GM21786 (cell line): ENCODE data around the gene SSX1.
"Not testable (repeated sequence)": the region's sequence is repeated elsewhere in the genome, so short reads cannot be mapped to it uniquely, and the experiment has no call there.

Experiments used
- ATAC-seq: cut with Tn5 transposase; IDR thresholded peaks from one replicate; pipeline ENCODE4 v1.9.1; 2021; ENCODE audit not compliant: unreplicated experiment

The SSX1 gene

GRCh38 chrX:48255062-48255796 is at the start of gene SSX1:
SSX1 (plus strand) TSS chrX:48255392; CDS start chrX:48257242, 1,850 bp downstream.
- not testable (repeated sequence) for ATAC-seq

GRCh38 chrX:48214341-48214740 is 40.9 kb upstream of the SSX1 start:
- not testable (repeated sequence) for ATAC-seq

- ATAC-seq = not testable (repeated sequence)
These were observed 31.0 kb upstream of the SSX1 start for GRCh38 chrX:48224196-48224595.

- ATAC-seq = not testable (repeated sequence)
These were observed 2.2 kb upstream of the SSX1 start for GRCh38 chrX:48252945-48253344.

- not testable (repeated sequence) for ATAC-seq
These were observed 19.2 kb downstream of the SSX1 start for GRCh38 chrX:48274365-48274764.

- ATAC-seq = no peak
These were observed 23.8 kb downstream of the SSX1 start for GRCh38 chrX:48278958-48279357.

- ATAC-seq = not testable (repeated sequence)
These were observed 25.5 kb downstream of the SSX1 start for GRCh38 chrX:48280729-48281128.

GRCh38 chrX:48306175-48306574 is 51.0 kb downstream of the SSX1 start:
- no peak for ATAC-seq

GRCh38 chrX:48313996-48314395 is 58.8 kb downstream of the SSX1 start:
- ATAC-seq = not testable (repeated sequence)
